ENCODE measurements around the gene CEMIP.

- TF ChIP-seq ZFX (IDR thresholded peaks at IDR 0.05; ENCODE audit: borderline replicate concordance) (no peak), CTCF (IDR thresholded peaks at IDR 0.05) (no peak)
Measured at GRCh38 chr15:80831606-80832224, 52.5 kb downstream of the CEMIP start.
